ENCODE data around the gene YY1AP1.
"Not testable (repeated sequence)": the region's sequence is repeated elsewhere in the genome, so short reads cannot be mapped to it uniquely, and the experiment has no call there.

The YY1AP1 gene

GRCh38 chr1:155688324-155689080 lies at the start of gene YY1AP1:
TSS of gene YY1AP1 (minus strand) at chr1:155688774. CDS start at chr1:155680436, 8,338 bp downstream.
- no peak for TF ChIP-seq CTCF (IDR thresholded peaks at IDR 0.05; ENCODE audit: insufficient read depth, low read length, missing control alignments)
- peak; percentile 24 for DNase-seq (ENCODE audit: low read depth, low spot score)
- peak within 1 kb of the TSS; percentile 94 for H3K4me3 ChIP-seq (ENCODE audit: low read depth, low read length)
- POLR2A ChIA-PET: interaction anchor here (0.8 kb wide), 1 partner anchor 9 kb away, joined by 4 read pairs; no protein-coding TSS in a partner anchor
- CTCF ChIA-PET: no interaction called here

- DNase-seq (ENCODE audit: low read depth, low spot score): peak; percentile 10
- no peak overlapping the region for H3K4me3 ChIP-seq (ENCODE audit: low read depth, low read length)
- ChIA-PET CTCF (interaction anchor here (0.7 to 1.6 kb wide), 10 partner anchors 9 to 478 kb away, joined by 3 to 12 read pairs (median 4); no protein-coding TSS in a partner anchor), POLR2A (no interaction called here)
- TF ChIP-seq CTCF (IDR thresholded peaks at IDR 0.05; ENCODE audit: insufficient read depth, low read length, missing control alignments): peak; percentile 56
These were observed 40.7 kb upstream of the YY1AP1 start for GRCh38 chr1:155729031-155729898.

DNA sequence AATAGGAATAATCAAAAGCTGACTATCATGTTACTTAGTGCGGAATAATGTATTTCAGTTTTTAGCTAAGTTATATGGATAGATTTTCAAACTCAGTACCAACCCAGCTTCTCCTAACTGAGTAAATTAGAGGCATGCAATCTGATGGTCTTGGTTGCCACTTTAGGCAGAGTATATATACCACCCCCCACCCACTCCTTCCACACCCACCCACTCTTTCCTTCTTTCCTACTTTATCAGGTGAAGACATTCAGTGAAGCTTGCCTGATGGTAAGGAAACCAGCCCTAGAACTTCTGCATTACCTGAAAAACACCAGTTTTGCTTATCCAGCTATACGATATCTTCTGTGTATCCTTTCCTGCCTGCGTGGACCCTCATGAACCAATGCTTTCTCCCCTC lies 36.6 kb upstream of the YY1AP1 start:
- no peak for TF ChIP-seq CTCF (IDR thresholded peaks at IDR 0.05; ENCODE audit: insufficient read depth, low read length, missing control alignments)
- CTCF ChIA-PET: interaction anchor here (1.2 kb wide), 1 partner anchor 9 kb away, joined by 4 read pairs; no protein-coding TSS in a partner anchor
- POLR2A ChIA-PET: no interaction called here
- H3K4me3 ChIP-seq (ENCODE audit: low read depth, low read length): no peak overlapping the region
- no peak for DNase-seq (ENCODE audit: low read depth, low spot score)

DNA sequence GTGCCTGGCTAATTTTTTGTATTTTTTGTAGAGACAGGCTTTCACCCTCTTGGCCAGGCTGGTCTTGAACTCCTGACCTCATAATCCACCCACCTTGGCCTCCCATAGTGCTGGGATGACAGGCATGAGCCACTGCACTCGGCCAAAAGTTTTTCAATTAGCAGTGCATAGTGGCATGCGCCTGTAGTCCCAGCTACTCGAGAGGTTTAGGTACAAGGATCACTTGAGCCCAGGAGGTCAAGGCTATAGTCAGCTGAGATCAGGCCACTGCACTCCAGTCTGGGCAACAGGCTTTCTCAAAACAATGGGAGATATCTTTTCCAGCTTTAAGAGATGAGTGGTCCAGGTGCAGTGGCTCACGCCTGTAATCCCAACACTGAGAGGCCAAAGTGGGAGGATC lies 31.1 kb upstream of the YY1AP1 start:
- ChIA-PET CTCF (no interaction called here), POLR2A (no interaction called here)
- TF ChIP-seq CTCF (IDR thresholded peaks at IDR 0.05; ENCODE audit: insufficient read depth, low read length, missing control alignments): no peak
- no peak for DNase-seq (ENCODE audit: low read depth, low spot score)
- H3K4me3 ChIP-seq (ENCODE audit: low read depth, low read length): no peak overlapping the region

DNA sequence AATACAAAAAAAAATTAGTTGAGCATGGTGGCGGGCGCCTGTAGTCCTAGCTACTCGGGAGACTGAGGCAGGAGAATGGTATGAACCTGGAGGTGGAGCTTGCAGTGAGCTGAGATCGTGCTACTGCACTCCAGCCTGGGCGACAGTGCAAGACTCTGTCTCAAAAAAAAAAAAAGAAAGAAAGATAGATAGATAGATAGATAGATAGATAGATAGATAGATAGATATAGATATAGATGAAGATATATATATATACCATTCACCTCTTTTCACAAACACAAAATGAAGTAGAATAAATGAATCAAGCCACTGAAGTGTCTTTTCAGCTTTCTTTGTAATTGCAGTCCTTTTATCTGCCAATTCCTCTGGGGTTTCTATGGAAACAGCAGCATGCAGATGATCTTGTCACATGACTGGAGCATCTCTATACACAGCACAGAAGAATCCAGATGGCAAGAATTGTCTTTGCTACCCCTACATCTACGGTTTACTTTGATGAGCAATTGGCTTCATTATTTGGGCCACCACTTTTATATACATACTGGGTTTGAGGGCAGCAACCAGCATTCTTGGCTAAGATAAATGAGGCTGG lies 30.0 kb upstream of the YY1AP1 start:
- DNase-seq (ENCODE audit: low read depth, low spot score); POLR2A ChIA-PET; CTCF ChIA-PET; H3K4me3 ChIP-seq (ENCODE audit: low read depth, low read length): not testable (repeated sequence)

GRCh38 chr1:155717041-155717440 lies 28.5 kb upstream of the YY1AP1 start:
- no peak for TF ChIP-seq CTCF (IDR thresholded peaks at IDR 0.05; ENCODE audit: insufficient read depth, low read length, missing control alignments)
- POLR2A ChIA-PET: no interaction called here
- no peak overlapping the region for H3K4me3 ChIP-seq (ENCODE audit: low read depth, low read length)
- CTCF ChIA-PET: no interaction called here
- DNase-seq (ENCODE audit: low read depth, low spot score): no peak
